GM13976 (cell line): ENCODE measurements around the gene FBP2.

Experiments used
- DNase-seq: peaks from one replicate; pipeline ENCODE4 v3.0.0; 2012; ENCODE audit warnings: low spot score
- in situ Hi-C: fragments of 300-500 bp; cut with MboI; formaldehyde crosslinking; loops from one replicate; pipeline ENCODE4 v1.12.0; 2022; ENCODE audit warnings: low sequenced_read_pairs, mixed read lengths, inconsistent platforms; ENCODE audit not compliant: unreplicated experiment
- TF ChIP-seq, protein P1 (sequence below): IDR thresholded peaks from 2 replicates; pipeline ENCODE4 v1.5.1; 2012; ENCODE audit warnings: borderline replicate concordance, mild to moderate bottlenecking; ENCODE audit not compliant: insufficient read depth; ENCODE audit errors: extremely low read depth, missing control alignments, control extremely low read depth

Gene FBP2

DNA sequence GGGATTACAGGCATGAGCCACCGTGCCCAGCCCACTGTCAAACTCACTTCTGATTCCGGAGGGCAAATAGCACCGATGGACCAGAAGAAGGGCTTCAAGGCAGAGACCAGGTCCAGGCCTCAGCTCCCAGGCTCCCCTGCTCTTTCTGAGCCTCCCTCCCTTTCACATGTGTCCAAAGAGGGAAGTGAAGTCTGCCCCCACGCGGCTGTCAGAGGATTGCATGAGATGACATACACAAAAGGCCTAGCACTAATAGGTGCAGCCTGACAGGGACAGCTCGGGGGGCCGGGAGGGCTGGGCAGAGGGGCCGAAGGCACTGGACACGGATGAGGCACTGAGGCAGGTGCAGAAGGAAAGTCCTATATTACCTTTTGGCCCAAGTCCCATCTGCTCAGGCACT, 29.6 kb upstream of the FBP2 start:
- in situ Hi-C loops, result no loop called here
- DNase-seq, result peak; percentile 79

DNA sequence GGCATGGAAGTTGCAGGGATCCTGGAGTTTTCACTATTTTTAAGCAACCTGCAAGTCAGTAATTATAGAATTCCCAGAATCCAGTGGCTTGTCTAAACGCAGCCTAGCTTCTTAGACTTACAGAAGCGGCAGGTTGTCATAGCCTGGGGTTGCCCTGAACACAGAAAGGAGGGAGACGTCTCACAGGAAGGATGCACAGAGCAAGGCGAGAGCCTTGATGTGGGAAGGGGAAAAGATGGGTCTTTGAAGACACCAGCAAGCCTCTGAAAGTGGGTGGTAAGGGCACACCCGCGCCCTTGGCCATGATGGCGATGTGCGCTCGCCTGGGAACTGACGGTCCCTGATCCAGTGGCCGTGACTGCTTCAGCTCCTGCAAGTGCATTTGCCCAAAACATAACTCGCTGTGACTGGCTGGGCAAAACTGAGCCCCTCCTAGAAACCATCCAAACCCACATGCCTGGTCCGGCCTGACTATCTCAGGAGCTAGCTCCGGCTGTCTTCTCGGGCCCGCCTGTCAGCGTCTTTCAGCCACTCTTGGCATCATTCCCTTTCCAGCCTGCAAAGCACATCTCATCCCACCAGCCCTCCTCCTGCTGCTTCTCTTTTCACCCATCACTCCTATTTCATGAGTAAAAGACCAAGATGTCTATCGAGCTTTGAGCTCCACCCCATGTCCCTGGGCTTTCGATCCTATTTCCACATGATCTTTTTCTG, 28.6 kb upstream of the FBP2 start:
- TF ChIP-seq, protein P1, sequence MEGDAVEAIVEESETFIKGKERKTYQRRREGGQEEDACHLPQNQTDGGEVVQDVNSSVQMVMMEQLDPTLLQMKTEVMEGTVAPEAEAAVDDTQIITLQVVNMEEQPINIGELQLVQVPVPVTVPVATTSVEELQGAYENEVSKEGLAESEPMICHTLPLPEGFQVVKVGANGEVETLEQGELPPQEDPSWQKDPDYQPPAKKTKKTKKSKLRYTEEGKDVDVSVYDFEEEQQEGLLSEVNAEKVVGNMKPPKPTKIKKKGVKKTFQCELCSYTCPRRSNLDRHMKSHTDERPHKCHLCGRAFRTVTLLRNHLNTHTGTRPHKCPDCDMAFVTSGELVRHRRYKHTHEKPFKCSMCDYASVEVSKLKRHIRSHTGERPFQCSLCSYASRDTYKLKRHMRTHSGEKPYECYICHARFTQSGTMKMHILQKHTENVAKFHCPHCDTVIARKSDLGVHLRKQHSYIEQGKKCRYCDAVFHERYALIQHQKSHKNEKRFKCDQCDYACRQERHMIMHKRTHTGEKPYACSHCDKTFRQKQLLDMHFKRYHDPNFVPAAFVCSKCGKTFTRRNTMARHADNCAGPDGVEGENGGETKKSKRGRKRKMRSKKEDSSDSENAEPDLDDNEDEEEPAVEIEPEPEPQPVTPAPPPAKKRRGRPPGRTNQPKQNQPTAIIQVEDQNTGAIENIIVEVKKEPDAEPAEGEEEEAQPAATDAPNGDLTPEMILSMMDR, result no peak
- in situ Hi-C loops, result no loop called here
- no peak for DNase-seq

More for the DNA sequence above, 29.6 kb upstream of the FBP2 start:
- TF ChIP-seq, protein P1, result peak; percentile 47

DNA sequence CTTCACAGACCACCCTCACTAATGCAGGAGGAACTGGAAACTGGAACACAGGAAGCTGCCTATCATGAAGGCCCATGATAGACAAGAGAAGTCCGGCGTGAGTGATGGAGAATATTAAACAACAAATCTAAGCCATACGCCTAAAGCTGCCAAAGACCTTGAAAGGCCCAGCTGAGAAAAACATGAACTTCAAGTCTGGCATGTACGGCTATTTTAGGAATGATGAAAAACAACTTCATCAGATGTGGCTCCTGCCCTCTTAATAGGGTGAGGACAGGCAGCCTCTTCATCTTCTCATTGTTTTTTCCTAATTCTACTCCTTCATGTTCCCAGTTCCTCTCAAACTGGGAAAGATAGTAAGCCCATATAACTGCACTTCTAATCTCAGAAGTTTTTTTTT, 25.4 kb upstream of the FBP2 start:
- DNase-seq, result no peak
- TF ChIP-seq, protein P1, result no peak
- in situ Hi-C loops, result no loop called here

DNA sequence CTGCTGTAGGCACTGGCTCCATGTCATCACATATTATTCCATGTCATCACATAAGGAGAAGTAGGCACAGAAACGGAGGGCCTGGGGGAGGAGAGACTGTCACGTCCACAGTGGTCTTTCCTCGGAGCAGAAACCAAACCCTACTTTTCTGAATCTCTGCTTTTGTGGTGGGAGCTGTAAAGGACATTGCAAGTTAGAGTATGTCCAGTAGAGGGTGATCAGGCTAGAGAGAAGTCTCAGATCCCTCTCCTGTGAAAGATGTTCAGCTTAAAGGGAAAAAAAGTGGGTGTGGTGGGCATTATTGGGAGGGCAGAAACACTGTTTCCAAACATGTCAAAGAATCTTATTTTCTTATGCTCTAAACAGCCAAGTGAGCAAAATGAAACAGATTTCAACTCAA, 19.4 kb upstream of the FBP2 start:
- in situ Hi-C loops, result no loop called here
- DNase-seq, result no peak
- TF ChIP-seq, protein P1, result no peak

DNA sequence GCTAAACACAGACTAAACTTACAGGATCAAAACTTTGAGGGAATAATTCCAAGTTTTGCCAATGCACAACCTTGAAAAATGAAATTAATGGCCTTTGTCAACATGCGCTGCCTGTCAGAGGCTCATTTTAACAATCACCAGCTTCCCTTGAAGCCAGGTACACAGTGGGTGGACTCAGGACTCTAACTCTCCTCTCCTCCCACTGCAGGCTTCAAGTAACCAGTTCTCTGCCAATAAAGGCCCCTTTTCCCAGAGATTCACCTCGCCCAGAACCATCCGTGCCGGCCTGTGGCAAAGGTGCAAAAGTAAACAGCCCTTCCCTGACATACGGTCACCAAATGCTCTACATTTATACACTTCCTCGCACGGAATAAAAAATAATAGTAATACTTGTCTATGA, 18.4 kb upstream of the FBP2 start:
- in situ Hi-C loops, result no loop called here
- no peak for DNase-seq
- TF ChIP-seq, protein P1, result no peak

DNA sequence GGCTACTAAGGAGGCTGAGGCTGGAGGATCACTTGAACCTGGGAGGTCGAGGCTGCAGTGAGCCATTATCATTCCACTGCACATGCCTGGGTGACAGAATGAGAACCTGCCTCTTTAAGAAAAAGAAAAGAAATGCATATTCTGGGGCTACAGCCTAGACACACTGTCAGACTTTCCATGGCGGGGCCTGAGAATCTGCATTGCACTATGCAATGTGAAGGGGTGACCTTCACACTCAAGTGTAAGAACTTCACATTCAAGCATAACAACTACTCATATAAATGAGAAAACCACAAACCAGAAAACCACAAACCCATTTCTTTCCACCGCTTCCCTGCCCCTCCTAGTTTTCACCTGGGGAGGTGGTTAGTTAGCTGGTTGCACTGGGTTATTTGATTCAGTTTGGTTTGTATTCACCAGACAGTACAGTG, 18.0 kb upstream of the FBP2 start:
- DNase-seq, result no peak
- in situ Hi-C loops, result no loop called here
- TF ChIP-seq, protein P1, result no peak
